IPS DF 4.7 (cell line): ENCODE data around the gene ARNT2.

Experiments
- DNase-seq: peaks from one replicate; pipeline ENCODE4 v3.0.0-alpha.2; 2013; ENCODE audit warnings: low spot score; ENCODE audit errors: extremely low read depth

The ARNT2 gene

GRCh38 chr15:80569656-80570055 lies 165.5 kb downstream of the ARNT2 start:
- DNase-seq, result no peak

GRCh38 chr15:80570553-80570952 lies 166.4 kb downstream of the ARNT2 start:
- DNase-seq, result no peak

GRCh38 chr15:80572337-80572736 lies 168.2 kb downstream of the ARNT2 start:
- no peak for DNase-seq

GRCh38 chr15:80573606-80574005 lies 169.4 kb downstream of the ARNT2 start:
- DNase-seq, result no peak

DNA sequence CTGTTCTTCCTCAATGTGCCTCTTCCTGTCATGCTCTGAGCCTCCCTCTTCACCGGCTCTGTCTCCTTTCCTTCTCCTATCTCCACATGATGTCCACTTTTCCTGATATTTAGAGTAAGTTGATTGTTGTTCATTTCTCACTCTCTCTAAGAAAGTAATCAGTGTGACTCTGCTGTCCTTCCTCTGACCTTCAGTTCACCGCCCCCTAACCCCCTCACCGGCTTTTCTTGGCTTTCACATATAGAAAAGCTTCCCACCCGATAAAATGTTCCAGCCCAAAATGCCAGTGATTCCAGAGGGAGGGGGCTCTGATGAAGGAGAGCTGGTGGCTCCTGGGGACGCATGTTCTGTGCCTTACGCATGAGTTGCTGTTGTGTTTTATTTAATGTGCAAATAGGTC lies 170.4 kb downstream of the ARNT2 start:
- DNase-seq, result no peak

DNA sequence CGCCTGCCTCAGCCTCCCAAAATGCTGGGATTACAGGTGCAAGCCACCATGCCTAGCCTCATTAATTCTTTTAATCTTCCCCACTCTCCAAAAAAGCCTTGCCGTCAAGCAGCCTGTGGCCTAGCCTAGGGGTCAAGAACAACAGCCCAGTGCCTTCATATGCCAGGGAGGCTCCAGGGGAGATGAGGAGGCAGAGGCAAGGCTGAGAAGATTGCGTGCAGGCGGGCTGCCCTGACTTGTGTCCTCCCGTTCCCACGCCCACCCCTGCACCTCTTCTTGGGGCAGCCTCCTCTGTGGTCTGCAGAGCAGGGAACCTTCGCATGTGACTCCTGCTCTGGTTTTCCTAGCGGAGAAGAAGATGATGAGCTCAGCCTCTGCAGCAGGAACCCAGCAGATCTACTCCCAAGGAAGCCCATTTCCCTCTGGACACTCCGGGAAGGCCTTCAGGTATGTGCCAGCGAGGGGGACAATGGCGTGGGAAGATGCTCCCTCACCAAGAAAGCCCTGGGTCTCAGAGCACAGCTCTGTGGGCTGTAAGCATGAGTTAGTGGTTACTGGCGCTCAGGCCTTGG lies 172.4 kb downstream of the ARNT2 start:
- no peak for DNase-seq

DNA sequence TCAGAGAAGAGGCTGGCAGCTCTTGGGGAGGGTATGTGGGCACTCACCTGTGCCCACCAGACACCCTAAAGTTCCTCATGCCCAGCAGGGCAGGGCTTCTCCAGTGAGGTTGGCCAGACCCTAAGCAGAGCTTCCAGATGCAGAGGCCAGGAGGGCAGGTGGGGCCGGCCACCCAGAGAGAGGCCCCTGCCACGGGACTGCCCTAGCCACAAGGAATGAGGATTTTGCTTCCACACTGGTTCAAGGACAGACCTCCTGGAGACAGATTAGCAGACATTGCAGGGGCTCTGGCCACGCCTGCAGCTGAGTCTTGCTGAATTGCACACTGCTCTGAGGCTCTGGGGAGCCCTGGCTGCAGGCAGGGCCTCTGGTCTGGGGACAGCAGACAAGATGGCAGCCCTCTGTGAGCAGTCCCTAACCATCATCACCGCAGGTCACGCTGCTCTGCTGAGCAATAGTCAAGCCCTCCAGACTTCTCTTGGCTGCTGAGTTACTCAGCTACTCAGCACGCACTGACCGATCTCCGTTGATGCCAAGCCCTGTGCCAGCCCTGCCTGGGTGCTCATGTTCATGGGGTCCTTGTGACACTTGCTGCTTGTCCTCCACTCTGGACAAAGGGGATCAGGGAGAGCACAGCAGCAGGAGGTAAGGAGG lies 173.5 kb downstream of the ARNT2 start:
- no peak for DNase-seq

GRCh38 chr15:80578206-80578595 lies 174.0 kb downstream of the ARNT2 start:
- no peak for DNase-seq

DNA sequence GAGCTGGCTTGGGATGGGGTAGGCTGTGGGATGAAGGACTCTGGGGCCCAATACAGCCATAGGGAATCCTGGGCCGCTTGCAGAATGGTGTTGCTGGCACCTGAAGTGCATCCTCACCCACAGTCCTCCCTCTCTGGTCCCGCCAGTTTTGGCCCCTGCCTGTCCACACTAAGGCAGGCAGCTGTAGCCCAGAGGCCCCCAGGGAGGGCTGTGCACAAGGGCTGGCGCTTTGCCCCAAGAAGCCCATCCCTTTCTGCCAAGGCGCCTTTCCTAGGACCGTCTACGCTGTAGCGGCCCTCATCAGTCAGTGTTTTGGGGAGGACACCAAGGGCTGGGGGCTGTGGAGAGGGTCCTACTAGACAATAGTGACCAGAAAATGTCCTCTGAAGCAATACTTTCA lies 174.7 kb downstream of the ARNT2 start:
- no peak for DNase-seq

DNA sequence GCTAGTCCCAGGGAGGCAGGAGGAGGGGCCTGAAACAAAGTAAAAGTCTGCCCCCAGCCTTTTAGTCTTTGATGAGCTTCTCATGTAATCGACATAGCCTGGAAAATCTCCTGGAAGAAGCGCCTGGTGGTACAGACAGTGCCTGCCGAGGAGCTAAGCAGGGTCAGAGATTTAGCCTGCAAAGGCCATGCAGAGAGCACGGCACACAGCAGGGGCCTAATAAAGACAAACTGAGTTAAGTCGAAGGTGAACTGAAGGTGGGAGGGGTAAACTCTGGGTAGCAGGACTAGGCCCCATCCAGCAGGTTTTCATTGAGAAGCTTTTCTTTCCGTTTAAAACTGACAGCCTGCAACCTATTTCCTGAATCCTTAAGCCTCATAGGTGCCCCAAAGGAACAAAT lies 175.4 kb downstream of the ARNT2 start:
- DNase-seq, result no peak

GRCh38 chr15:80580106-80580505 lies 175.9 kb downstream of the ARNT2 start:
- no peak for DNase-seq

GRCh38 chr15:80580536-80581260 lies 176.5 kb downstream of the ARNT2 start:
- DNase-seq, result no peak

- DNase-seq, result no peak
Measured at GRCh38 chr15:80581976-80582375, 177.8 kb downstream of the ARNT2 start.

GRCh38 chr15:80582816-80583423 lies 178.7 kb downstream of the ARNT2 start:
- DNase-seq, result no peak

- no peak for DNase-seq
Measured at GRCh38 chr15:80584561-80584964, 180.4 kb downstream of the ARNT2 start.

DNA sequence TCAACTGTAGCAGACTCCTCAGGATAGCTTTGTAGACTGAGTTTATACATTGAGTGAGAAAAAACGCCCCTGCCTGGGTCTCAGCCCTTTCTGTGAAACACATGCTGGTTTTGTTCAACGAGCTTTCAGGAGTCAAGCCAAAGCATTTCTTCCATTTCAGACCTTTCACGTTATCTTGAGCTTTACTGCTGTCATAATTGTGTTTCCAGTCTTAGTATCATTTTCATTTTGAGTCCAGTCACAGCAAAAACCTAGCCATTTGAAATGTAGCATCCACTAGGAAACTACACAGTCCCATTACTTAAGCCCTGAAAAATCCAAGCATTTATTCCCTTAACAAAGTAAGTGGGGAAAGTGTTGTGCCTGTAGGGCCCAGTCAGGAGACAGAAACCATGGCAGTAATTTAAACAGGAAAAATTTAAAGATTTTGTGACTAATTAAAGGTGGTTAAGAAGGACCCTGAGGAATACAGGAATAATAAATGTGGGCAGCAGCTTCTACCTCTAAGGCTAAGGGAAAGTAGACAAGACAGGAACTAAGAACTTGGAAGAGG lies 180.9 kb downstream of the ARNT2 start:
- DNase-seq, result no peak

GRCh38 chr15:80585544-80586018 lies 181.4 kb downstream of the ARNT2 start:
- no peak for DNase-seq

DNA sequence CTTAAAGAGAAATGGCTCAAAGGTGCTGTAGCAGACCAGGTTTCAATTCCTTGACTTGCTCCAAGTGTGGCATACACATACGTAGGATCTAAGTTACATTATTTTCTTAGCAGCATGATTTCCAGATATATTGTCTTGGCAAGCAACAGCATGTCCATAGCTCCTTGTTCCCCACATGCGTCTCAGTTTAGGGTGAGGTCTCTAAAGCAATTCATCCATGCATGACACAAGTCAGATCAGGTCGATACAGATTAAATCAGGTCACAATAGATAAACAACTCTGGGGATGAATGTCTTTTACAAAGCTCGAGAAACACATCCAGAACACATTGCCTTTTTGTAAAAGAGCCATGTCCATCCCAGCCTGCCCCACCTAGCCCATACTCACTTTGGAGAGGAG lies 182.0 kb downstream of the ARNT2 start:
- no peak for DNase-seq

DNA sequence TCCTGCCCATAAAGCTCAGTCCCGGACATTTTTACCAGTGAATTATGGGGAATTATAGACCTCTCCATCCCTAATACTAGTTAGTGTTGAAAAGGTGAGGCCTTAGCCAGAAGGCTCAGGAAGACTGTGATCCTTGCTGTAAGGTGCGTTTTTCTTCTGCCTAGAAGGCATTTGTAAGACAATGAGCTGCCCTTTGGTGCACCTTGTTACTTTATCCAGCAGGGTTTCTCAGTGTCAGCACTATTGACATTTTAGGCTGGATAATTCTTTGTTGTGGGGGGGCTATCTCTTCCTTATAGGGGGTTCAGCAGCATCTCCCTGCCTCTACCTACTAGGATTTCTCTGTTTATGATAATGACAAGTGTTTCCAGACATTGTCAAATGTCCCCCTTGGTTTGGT lies 182.8 kb downstream of the ARNT2 start:
- no peak for DNase-seq

GRCh38 chr15:80587816-80588456 lies 183.8 kb downstream of the ARNT2 start:
- DNase-seq, result no peak

GRCh38 chr15:80588801-80589200 lies 184.6 kb downstream of the ARNT2 start:
- no peak for DNase-seq
